Measurements from ENCODE around the gene MCM8. TPM values are rescaled to one million over a fixed set of nuclear protein-coding genes. Genes with fewer than 3 reads are reported as not detected.

MCM8 gene
- total and polyA plus RNA-seq, 9 of the 15 experiments (the other 6 are each of a cell fraction or from before 2014, with no cell fraction given): 4.5 to 43.8 (median 25.4) TPM

GRCh38 chr20:5913166-5913565, 37.3 kb upstream of the MCM8 start:
- CTCF ChIA-PET (ENCODE audit: low intra/inter-chr PET ratio): no interaction called here
- H3K9me3 ChIP-seq (replicated peaks; ENCODE audit: control insufficient read depth, insufficient read depth, low read depth, low read length): no peaks in the 10 kb centered on the region
- no peak overlapping the region for H3K9ac ChIP-seq (ENCODE audit: insufficient read depth in 1 of 2, low read depth in 2 of 2, low read length in 2 of 2)
- in situ Hi-C loops (cut with MboI) (no loop called here), intact Hi-C loops (cut with micrococcal nuclease) (no loop called here)
- H3K27me3 ChIP-seq (ENCODE audit: control insufficient read depth in 2 of 2, insufficient read depth in 2 of 2, low read length in 2 of 2): peaks cover 0 to 2% of the 10 kb centered on the region in 2 experiments; a peak in 4 of 5 replicates
- H3K36me3 ChIP-seq (ENCODE audit: control insufficient read depth, insufficient read depth, low read length): no peaks in the 10 kb centered on the region
- H3K4me1 ChIP-seq (replicated peaks in 1 of 2; ENCODE audit: control insufficient read depth in 2 of 2, insufficient read depth in 2 of 2, low read length in 2 of 2): peaks cover 0 to 8% of the 10 kb centered on the region in 2 experiments; a peak in 2 of 5 replicates
- ATAC-seq (no peak), DNase-seq (ENCODE audit: extremely low read depth in 1 of 4, low spot score in 3 of 4) (no peak), FAIRE-seq (no peak)
- H4K20me1 ChIP-seq (replicated peaks; ENCODE audit: control insufficient read depth, insufficient read depth, low read length): 0 out of 2 replicates have a peak, but pooled peaks cover 3% of the 10 kb centered on the region
- no peaks in the 10 kb centered on the region for H3K79me2 ChIP-seq (ENCODE audit: control insufficient read depth, insufficient read depth, low read length)
- POLR2A ChIA-PET: interaction anchor here (0.6 to 0.7 kb wide), 3 partner anchors 17 to 273 kb away, joined by 3 to 4 read pairs (median 3); no protein-coding TSS in a partner anchor
- H2AFZ ChIP-seq (ENCODE audit: low read depth, low read length): no peak overlapping the region
- no peak overlapping the region for H3K4me3 ChIP-seq
- 0% methylated on average over 2 of the region's 2 CpGs for WGBS (ENCODE audit: insufficient coverage, low coverage, missing lambda C conversion rate)
- BruUV-seq (replicated peaks): no TSS peak
- H3K4me2 ChIP-seq (ENCODE audit: insufficient read depth, low read length): no peak overlapping the region
- no peaks in the 10 kb centered on the region for H3K9me1 ChIP-seq (ENCODE audit: control insufficient read depth, insufficient read depth, low read length)
- no peak overlapping the region for H3K27ac ChIP-seq (ENCODE audit: extremely low read depth, low read depth, low read length)
- TF ChIP-seq HBP1 (CRISPR knock-in tag; IDR thresholded peaks at IDR 0.05): no peak
- no peak for TF ChIP-seq MYC (IDR thresholded peaks at IDR 0.05; ENCODE audit: low read depth, low read length)
- TF ChIP-seq MYC (CRISPR knock-in tag; IDR thresholded peaks at IDR 0.05; ENCODE audit: borderline replicate concordance, low read depth): no peak
- no peak for TF ChIP-seq ZNF444 (CRISPR knock-in tag; IDR thresholded peaks at IDR 0.05)
- no peak for TF ChIP-seq NFYB (IDR thresholded peaks at IDR 0.05; ENCODE audit: extremely low read depth, insufficient read length)
- TF ChIP-seq SP1 (CRISPR knock-in tag; IDR thresholded peaks at IDR 0.05): no peak
- TF ChIP-seq PTTG1 (tag; IDR thresholded peaks at IDR 0.05; ENCODE audit: low read depth): no peak
- no peak for TF ChIP-seq ZBTB40 (IDR thresholded peaks at IDR 0.05)
- no peak for TF ChIP-seq ZBTB40 (CRISPR knock-in tag; IDR thresholded peaks at IDR 0.05)
- TF ChIP-seq CTCF (IDR thresholded peaks at IDR 0.05 in 2 of 3, conservative IDR thresholded peaks at IDR 0.05 in 1 of 3; ENCODE audit: insufficient read depth in 2 of 3, low read depth in 1 of 3, low read length in 3 of 3): no peak
- no peak for TF ChIP-seq PPARD (CRISPR knock-in tag; IDR thresholded peaks at IDR 0.05)
